Left lung (tissue), 10 donors: ENCODE data around the gene SPINT1. TPM values are rescaled to one million over a fixed set of nuclear protein-coding genes. Genes with fewer than 3 reads are reported as not detected.
A peak's percentile ranks its signal among the peaks of the same experiment; 100 is the strongest.

ENCODE experiments used
- ATAC-seq: fragments of 200-7000 bp; cut with Tn5 transposase; one replicate; pipeline ENCODE4 v1.9.1; 2020; ENCODE audit warnings: moderate library complexity
- DNase-seq, 4 donors: peaks; one replicate each; pipeline ENCODE4 v3.0.0-alpha.2; 2013 to 2020
- H3K27ac ChIP-seq, 2 donors: fragments of 200-600 bp; sonication (generic) in 1 of 2; one replicate each; pipeline versions ENCODE4 v1.5.0 to v1.8.0; 2020 to 2021
- H3K27me3 ChIP-seq, 2 donors: fragments of 200-600 bp; sonication (generic) in 1 of 2; one replicate each; pipeline versions ENCODE4 v1.5.0 to v1.8.0; 2020 to 2021
- H3K36me3 ChIP-seq, 2 donors: fragments of 200-600 bp; sonication (generic) in 1 of 2; one replicate each; pipeline versions ENCODE4 v1.5.0 to v1.8.0; 2020 to 2021
- H3K4me1 ChIP-seq, 2 donors: fragments of 200-600 bp; one replicate each; pipeline ENCODE4 v1.8.0; 2021
- H3K4me3 ChIP-seq, 2 donors: fragments of 200-600 bp; sonication (generic) in 1 of 2; one replicate each; pipeline versions ENCODE4 v1.5.0 to v1.8.0; 2020 to 2021; ENCODE audit warnings: mild to moderate bottlenecking in 1 of 2
- H3K9me3 ChIP-seq, 2 donors: fragments of 200-600 bp; sonication (generic) in 1 of 2; one replicate each; pipeline versions ENCODE4 v1.5.0 to v1.8.0; 2020 to 2021
- CTCF ChIP-seq, 2 donors: fragments of 200-600 bp; sonication (generic) in 1 of 2; IDR thresholded peaks; one replicate each; pipeline versions ENCODE4 v1.5.0 to v1.8.0; 2021; ENCODE audit warnings: antibody characterized with exemption in 2 of 2
- intact Hi-C, 2 donors: fragments of 100-400 bp; cut with DNase I; formaldehyde crosslinking; loops; one replicate each; pipeline versions ENCODE4 v1.11.2 to v1.14.2; 2022
- polyA plus RNA-seq, 6 donors: library from polyadenylated mRNA; unstranded; fragments of 120-200 nt; gene quantifications; one replicate each; pipeline ENCODE4 v1.2.1, GENCODE V29; 2013; ENCODE audit not compliant: insufficient read length in 6 of 6
- total RNA-seq, 2 donors: library from RNA; stranded (reverse); fragmentation: NEBNext Ultra II Directional; extraction: Animal tissue kit (Norgen Biotek cat#: 25700); gene quantifications; one replicate each; pipeline ENCODE4 v1.2.1, GENCODE V29; 2021
- donor health status: DM: no; HTN: yes; CAD: no.
- donor health status: DM: no; HTN: no; CAD: no.

Gene SPINT1
- total and polyA plus RNA-seq, 8 donors = 51.8 to 160 (median 67.5) TPM

GRCh38 chr15:40904552-40905201 lies 60.8 kb downstream of the SPINT1 start:
- H3K4me3 ChIP-seq = no peak overlapping the region
- intact Hi-C loops = loop anchor here in 1 of 2 donors (5.0 kb wide), 2 partner anchors 118 to 278 kb away; no protein-coding TSS in a partner anchor
- peak overlapping the region; percentile 13 to 84 for H3K27ac ChIP-seq
- DNase-seq (no peak), ATAC-seq (no peak)
- H3K4me1 ChIP-seq = peaks cover 33 to 91% of the 10 kb centered on the region in 2 donors
- H3K9me3 ChIP-seq = no peaks in the 10 kb centered on the region
- peaks cover 0 to 40% of the 10 kb centered on the region in 2 donors for H3K36me3 ChIP-seq
- no peak for TF ChIP-seq CTCF (IDR thresholded peaks at IDR 0.05)
- H3K27me3 ChIP-seq = no peaks in the 10 kb centered on the region

- intact Hi-C loops = loop anchor here in 1 of 2 donors (5.0 kb wide), 1 partner anchor 116 kb away; no protein-coding TSS in a partner anchor
- peak; percentile 89 to 94 for TF ChIP-seq CTCF (IDR thresholded peaks at IDR 0.05)
- ATAC-seq = peak; percentile 89
- Histone ChIP-seq H3K27me3 (no peaks in the 10 kb centered on the region), H3K36me3 (peaks cover 0 to 24% of the 10 kb centered on the region in 2 donors), H3K4me1 (peaks cover 33 to 93% of the 10 kb centered on the region in 2 donors), H3K4me3 (peak overlapping the region; percentile 34), H3K9me3 (no peaks in the 10 kb centered on the region), H3K27ac (peak overlapping the region; percentile 89 to 90)
- DNase-seq = peak; percentile 75 to 95 (median 91)
These were observed 62.5 kb downstream of the SPINT1 start for GRCh38 chr15:40906091-40906990.

- peak; percentile 2 for ATAC-seq
- no peaks in the 10 kb centered on the region for H3K9me3 ChIP-seq
- intact Hi-C loops = loop anchor here in 1 of 2 donors (5.0 kb wide), 1 partner anchor 115 kb away; no protein-coding TSS in a partner anchor
- peak overlapping the region; percentile 34 for H3K4me3 ChIP-seq
- peaks cover 32 to 89% of the 10 kb centered on the region in 2 donors for H3K4me1 ChIP-seq
- H3K27me3 ChIP-seq = no peaks in the 10 kb centered on the region
- peak in 2 of 4 donors; percentile 71 to 83 for DNase-seq
- H3K27ac ChIP-seq = peak overlapping the region; percentile 89 to 90
- no peak for TF ChIP-seq CTCF (IDR thresholded peaks at IDR 0.05)
- peaks cover 0 to 17% of the 10 kb centered on the region in 2 donors for H3K36me3 ChIP-seq
These were observed 63.3 kb downstream of the SPINT1 start for GRCh38 chr15:40906991-40907802.

Other genes with a start within 250 kb of the SPINT1 start
- gene KNL1, start 249.8 kb upstream of the SPINT1 start, total RNA-seq = 1 to 10 TPM; 2.7 to 5.9 TPM
- gene KNL1, start 249.8 kb upstream of the SPINT1 start, polyA plus RNA-seq = 10 to 100 TPM; 13.6 to 31.6 (median 20.0) TPM
- 1 to 10 TPM; 4.4 to 4.8 TPM for gene RAD51, start 148.9 kb upstream of the SPINT1 start, total RNA-seq
- gene RAD51, start 148.9 kb upstream of the SPINT1 start, polyA plus RNA-seq = 10 to 100 TPM in 5 of 6 donors, 1 to 10 TPM in 1; 8.9 to 15.6 (median 13.0) TPM
- gene RMDN3, start 88.8 kb upstream of the SPINT1 start, total RNA-seq = 10 to 100 TPM; 60.4 to 83.1 TPM
- gene RMDN3, start 88.8 kb upstream of the SPINT1 start, polyA plus RNA-seq = 10 to 100 TPM; 30.8 to 40.1 (median 33.9) TPM
- gene GCHFR, start 80.0 kb upstream of the SPINT1 start, total RNA-seq = 10 to 100 TPM; 42.1 to 61.5 TPM
- 10 to 100 TPM; 12.7 to 18.6 (median 15.7) TPM for gene GCHFR, start 80.0 kb upstream of the SPINT1 start, polyA plus RNA-seq
- gene C15orf62, start 74.1 kb upstream of the SPINT1 start, total RNA-seq = under 1 TPM; 0.32 to 0.71 TPM
- 1 to 10 TPM; 3.2 to 4.6 (median 4.0) TPM for gene C15orf62, start 74.1 kb upstream of the SPINT1 start, polyA plus RNA-seq
- 10 to 100 TPM; 23.6 to 26.2 TPM for gene ZFYVE19, start 37.0 kb upstream of the SPINT1 start, total RNA-seq
- 10 to 100 TPM; 29.4 to 32.3 (median 30.6) TPM for gene ZFYVE19, start 37.0 kb upstream of the SPINT1 start, polyA plus RNA-seq
- 10 to 100 TPM; 24.3 to 32.6 TPM for gene DNAJC17, start 36.6 kb upstream of the SPINT1 start, total RNA-seq
- gene DNAJC17, start 36.6 kb upstream of the SPINT1 start, polyA plus RNA-seq = 10 to 100 TPM; 36.1 to 50.1 (median 44.0) TPM
- gene PPP1R14D, start 15.3 kb upstream of the SPINT1 start, total RNA-seq = under 1 TPM in 1 of 2 donors, not detected in 1; 0.47 TPM
- gene PPP1R14D, start 15.3 kb upstream of the SPINT1 start, polyA plus RNA-seq = under 1 TPM; 0.20 to 0.50 (median 0.32) TPM
- gene RHOV, start 30.2 kb downstream of the SPINT1 start, total RNA-seq = 1 to 10 TPM in 1 of 2 donors, under 1 TPM in 1; 0.55 to 1.5 TPM
- under 1 TPM; 0.31 to 0.76 (median 0.53) TPM for gene RHOV, start 30.2 kb downstream of the SPINT1 start, polyA plus RNA-seq
- gene VPS18, start 50.4 kb downstream of the SPINT1 start, total RNA-seq = 10 to 100 TPM; 26.3 to 29.0 TPM
- gene VPS18, start 50.4 kb downstream of the SPINT1 start, polyA plus RNA-seq = 10 to 100 TPM in 5 of 6 donors, 1 to 10 TPM in 1; 9.2 to 13.7 (median 12.9) TPM
- gene DLL4, start 85.3 kb downstream of the SPINT1 start, total RNA-seq = 10 to 100 TPM; 10.4 to 18.1 TPM
- gene DLL4, start 85.3 kb downstream of the SPINT1 start, polyA plus RNA-seq = 10 to 100 TPM; 15.9 to 23.7 (median 19.0) TPM
- gene CHAC1, start 109.4 kb downstream of the SPINT1 start, total RNA-seq = 1 to 10 TPM; 3.5 to 5.8 TPM
- gene CHAC1, start 109.4 kb downstream of the SPINT1 start, polyA plus RNA-seq = 1 to 10 TPM in 5 of 6 donors, under 1 TPM in 1; 0.78 to 1.6 (median 1.1) TPM